Fibroblast of mammary gland (primary cell): Measurements from ENCODE around the gene RFX1.

Source experiments
- DNase-seq: peaks from one replicate; pipeline ENCODE4 v3.0.0-alpha.2; 2010; ENCODE audit warnings: low read depth
- H3K4me3 ChIP-seq: 2 replicates; pipeline ENCODE4 v1.5.1; 2011; ENCODE audit warnings: low read depth, mild to moderate bottlenecking, low read length, moderate library complexity; ENCODE audit not compliant: control insufficient read depth
- CTCF ChIP-seq: conservative IDR thresholded peaks from 2 replicates; pipeline ENCODE4 v1.5.1; 2011; ENCODE audit warnings: low read depth, low read length, inconsistent platforms; ENCODE audit not compliant: control insufficient read depth, insufficient read depth

Gene RFX1

GRCh38 chr19:13982773-13983172 is 23.3 kb downstream of the RFX1 start:
- DNase-seq = no peak
- no peak overlapping the region for H3K4me3 ChIP-seq
- no peak for TF ChIP-seq CTCF

- no peak overlapping the region for H3K4me3 ChIP-seq
- no peak for TF ChIP-seq CTCF
- no peak for DNase-seq
Measured at GRCh38 chr19:13981988-13982501, 24.1 kb downstream of the RFX1 start.

DNA sequence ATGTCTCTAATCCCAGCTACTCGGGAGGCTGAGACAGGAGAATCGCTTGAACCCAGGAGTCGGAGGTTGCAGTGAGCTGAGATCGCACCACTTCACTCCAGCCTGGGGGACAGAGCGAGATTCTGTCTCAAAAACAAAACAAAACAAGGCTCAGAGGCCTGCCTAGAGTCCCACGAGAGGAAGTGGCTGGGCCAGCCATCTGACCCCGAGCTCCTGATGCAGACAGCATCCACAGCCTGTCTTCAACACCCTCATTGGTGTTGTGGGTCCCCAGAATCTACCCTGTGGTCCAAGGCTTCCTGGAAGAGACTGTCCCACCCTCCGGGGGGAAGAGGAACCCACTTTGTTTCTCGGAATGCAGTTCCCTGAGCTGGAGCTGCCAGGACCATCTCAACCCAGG is 24.7 kb downstream of the RFX1 start:
- no peak for DNase-seq

DNA sequence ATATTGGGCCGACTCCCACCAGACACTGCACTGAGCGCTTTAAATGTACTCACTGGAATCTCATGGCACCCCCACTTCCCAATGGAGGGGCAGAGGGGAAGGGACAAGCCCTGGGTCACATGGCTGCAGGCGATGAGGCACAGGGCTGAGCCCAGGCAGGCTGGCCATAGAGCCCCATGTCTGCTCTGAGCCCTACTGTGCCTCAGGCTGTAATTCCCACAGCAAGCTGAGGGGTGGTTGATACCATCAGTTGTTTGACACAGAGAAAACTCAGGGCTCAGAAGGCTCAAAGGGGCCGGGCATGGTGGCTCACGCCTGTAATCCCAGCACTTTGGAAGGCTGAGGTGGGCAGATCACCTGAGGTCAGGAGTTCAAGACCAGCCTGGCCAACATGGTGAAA is 25.1 kb downstream of the RFX1 start:
- H3K4me3 ChIP-seq = no peak overlapping the region
- no peak for DNase-seq
- TF ChIP-seq CTCF = no peak

More for the DNA sequence above, 24.7 kb downstream of the RFX1 start:
- H3K4me3 ChIP-seq = no peak overlapping the region
- TF ChIP-seq CTCF = no peak

- DNase-seq = no peak
- no peak overlapping the region for H3K4me3 ChIP-seq
- no peak for TF ChIP-seq CTCF
Measured at GRCh38 chr19:13980340-13980739, 25.8 kb downstream of the RFX1 start.

DNA sequence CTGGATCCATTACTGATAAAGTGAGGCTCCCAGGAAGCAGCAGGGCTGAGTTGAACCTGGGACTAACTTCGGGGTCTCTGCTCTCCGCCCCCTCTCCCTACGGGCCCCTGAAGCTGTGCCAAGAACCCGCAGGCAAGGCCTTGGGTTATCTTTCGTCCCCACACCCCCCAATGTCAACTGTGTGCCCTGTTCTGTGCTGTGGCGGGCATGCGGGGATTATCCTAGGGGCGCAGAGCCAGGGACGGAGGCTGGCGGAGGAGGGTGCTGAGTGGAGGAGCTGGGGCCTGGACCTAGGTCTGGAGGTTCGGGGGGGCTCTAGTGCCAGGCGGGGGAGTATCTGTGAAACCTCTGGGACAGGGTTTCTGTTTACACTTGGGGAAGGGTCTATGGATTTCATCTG is 26.4 kb downstream of the RFX1 start:
- no peak overlapping the region for H3K4me3 ChIP-seq
- no peak for TF ChIP-seq CTCF
- no peak for DNase-seq

- H3K4me3 ChIP-seq = no peak overlapping the region
- DNase-seq = no peak
- no peak for TF ChIP-seq CTCF
Measured at GRCh38 chr19:13979244-13979615, 26.9 kb downstream of the RFX1 start.
